Naive thymus-derived CD8-positive, alpha-beta T cell (primary cell): Measurements from ENCODE around the gene COL5A1. TPM values are rescaled to one million over a fixed set of nuclear protein-coding genes. Genes with fewer than 3 reads are reported as not detected.

Experiments used
- ATAC-seq, 2 donors: fragments of 150-1000 bp; cut with Tn5 transposase in 1 of 2; sonication (Bioruptor Pico), chemical (Tn5 transposase) in 1 of 2; 1 replicate in 1 of 2; 2 replicates in 1 of 2; pipeline ENCODE4 v1.10.0; 2021; ENCODE audit warnings: mild to moderate bottlenecking in 2 of 2, moderate library complexity in 2 of 2
- POLR2A ChIA-PET: fragments of 350-600 bp; sonication (Branson Sonifier 250); formaldehyde crosslinking; loops from one replicate; lab custom pipeline; 2021; ENCODE audit warnings: antibody characterized with exemption; lab: Charles Lee
- DNase-seq, 10 donors: peaks; one replicate each; pipeline versions ENCODE4 v3.0.0 to v3.0.0-alpha.2; 2020 to 2022
- H3K27ac Mint-ChIP-seq, 10 donors: one replicate each; pipeline ENCODE4 v1.8.0; 2020 to 2022; ENCODE audit warnings: mild to moderate bottlenecking in 10 of 10, mixed read lengths in 10 of 10, moderate library complexity in 4 of 10, inconsistent platforms in 1 of 10
- H3K27me3 Mint-ChIP-seq, 5 donors: one replicate each; pipeline ENCODE4 v1.8.0; 2021 to 2022; ENCODE audit warnings: mixed read lengths in 5 of 5
- H3K36me3 Mint-ChIP-seq, 3 donors: one replicate each; pipeline ENCODE4 v1.8.0; 2020 to 2022; ENCODE audit warnings: mixed read lengths in 3 of 3, mild to moderate bottlenecking in 2 of 3, inconsistent platforms in 1 of 3
- H3K4me1 Mint-ChIP-seq, 4 donors: one replicate each; pipeline ENCODE4 v1.8.0; 2021 to 2022; ENCODE audit warnings: mixed read lengths in 4 of 4
- H3K4me3 Mint-ChIP-seq, 10 donors: one replicate each; pipeline ENCODE4 v1.8.0; 2020 to 2022; ENCODE audit warnings: mild to moderate bottlenecking in 10 of 10, mixed read lengths in 10 of 10, moderate library complexity in 6 of 10, inconsistent platforms in 1 of 10
- H3K9me3 Mint-ChIP-seq, 9 donors: one replicate each; pipeline ENCODE4 v1.8.0; 2020 to 2022; ENCODE audit warnings: mixed read lengths in 9 of 9, mild to moderate bottlenecking in 3 of 9, inconsistent platforms in 1 of 9, moderate library complexity in 1 of 9
- polyA plus RNA-seq, 3 donors: library from polyadenylated mRNA; unstranded; fragments of 300-500 nt; fragmentation: Illumina TruSeq; gene quantifications; one replicate each; pipeline ENCODE4 v1.2.3, GENCODE V29; 2021
- total RNA-seq, 8 experiments: library from RNA in 2 of 8; stranded (reverse) in 2 of 8; gene quantifications; one replicate each; pipeline ENCODE4 v1.2.3 and lab custom pipeline; 2021 to 2026

Gene COL5A1
- total and polyA plus RNA-seq, 5 experiments from 2014 or later: 0.26 TPM; not detected in 4

- ATAC-seq (no peak), DNase-seq (peak in 1 of 10 donors; percentile 53)
- Mint-ChIP-seq H3K9me3 (peaks cover 0 to 2% (median 0%) of the 10 kb centered on the region in 9 donors), H3K36me3 (no peaks in the 10 kb centered on the region), H3K4me3 (no peak overlapping the region), H3K4me1 (peaks cover 1 to 11% (median 8%) of the 10 kb centered on the region in 4 donors), H3K27me3 (peaks cover 0 to 6% (median 2%) of the 10 kb centered on the region in 5 donors), H3K27ac (no peak overlapping the region)
- POLR2A ChIA-PET: no interaction called here
Observed at GRCh38 chr9:134691695-134692572, 50.3 kb downstream of the COL5A1 start.

- peaks cover 0 to 6% (median 2%) of the 10 kb centered on the region in 5 donors for H3K27me3 Mint-ChIP-seq
- POLR2A ChIA-PET: no interaction called here
- DNase-seq: no peak
- H3K9me3 Mint-ChIP-seq: no peaks in the 10 kb centered on the region
- peak overlapping the region in 1 of 10 donors; percentile 22 for H3K27ac Mint-ChIP-seq
- ATAC-seq: no peak
- peaks cover 1 to 11% (median 8%) of the 10 kb centered on the region in 4 donors for H3K4me1 Mint-ChIP-seq
- no peak overlapping the region for H3K4me3 Mint-ChIP-seq
- H3K36me3 Mint-ChIP-seq: no peaks in the 10 kb centered on the region
Observed at GRCh38 chr9:134692573-134692860, 50.9 kb downstream of the COL5A1 start.

GRCh38 chr9:134693011-134693410 lies 51.4 kb downstream of the COL5A1 start:
- H3K4me3 Mint-ChIP-seq: no peak overlapping the region
- DNase-seq (no peak), ATAC-seq (peak in 1 of 2 donors; percentile 67)
- peak overlapping the region in 2 of 10 donors; percentile 22 to 75 for H3K27ac Mint-ChIP-seq
- peaks cover 1 to 11% (median 8%) of the 10 kb centered on the region in 4 donors for H3K4me1 Mint-ChIP-seq
- H3K9me3 Mint-ChIP-seq: no peaks in the 10 kb centered on the region
- H3K36me3 Mint-ChIP-seq: no peaks in the 10 kb centered on the region
- POLR2A ChIA-PET: no interaction called here
- peaks cover 0 to 6% (median 2%) of the 10 kb centered on the region in 5 donors for H3K27me3 Mint-ChIP-seq

GRCh38 chr9:134693641-134694367 lies 52.2 kb downstream of the COL5A1 start:
- ATAC-seq (no peak), DNase-seq (peak in 1 of 10 donors; percentile 27)
- Mint-ChIP-seq H3K27ac (no peak overlapping the region), H3K4me3 (no peak overlapping the region), H3K4me1 (peaks cover 1 to 11% (median 8%) of the 10 kb centered on the region in 4 donors), H3K27me3 (peaks cover 0 to 6% (median 2%) of the 10 kb centered on the region in 5 donors), H3K36me3 (no peaks in the 10 kb centered on the region), H3K9me3 (no peaks in the 10 kb centered on the region)
- POLR2A ChIA-PET: no interaction called here

GRCh38 chr9:134694368-134694665 lies 52.7 kb downstream of the COL5A1 start:
- peaks cover 1 to 11% (median 8%) of the 10 kb centered on the region in 4 donors for H3K4me1 Mint-ChIP-seq
- H3K36me3 Mint-ChIP-seq: no peaks in the 10 kb centered on the region
- no peak overlapping the region for H3K27ac Mint-ChIP-seq
- peak in 1 of 10 donors; percentile 55 for DNase-seq
- no peaks in the 10 kb centered on the region for H3K9me3 Mint-ChIP-seq
- POLR2A ChIA-PET: no interaction called here
- peaks cover 0 to 6% (median 2%) of the 10 kb centered on the region in 5 donors for H3K27me3 Mint-ChIP-seq
- no peak overlapping the region for H3K4me3 Mint-ChIP-seq
- ATAC-seq: no peak

- H3K27ac Mint-ChIP-seq: peak overlapping the region in 1 of 10 donors; percentile 40
- peaks cover 1 to 11% (median 8%) of the 10 kb centered on the region in 4 donors for H3K4me1 Mint-ChIP-seq
- H3K36me3 Mint-ChIP-seq: no peaks in the 10 kb centered on the region
- ATAC-seq: no peak
- H3K4me3 Mint-ChIP-seq: no peak overlapping the region
- DNase-seq: peak in 1 of 10 donors; percentile 34
- H3K27me3 Mint-ChIP-seq: peaks cover 0 to 6% (median 2%) of the 10 kb centered on the region in 5 donors
- POLR2A ChIA-PET: no interaction called here
- no peaks in the 10 kb centered on the region for H3K9me3 Mint-ChIP-seq
Observed at GRCh38 chr9:134694714-134695113, 53.1 kb downstream of the COL5A1 start.

GRCh38 chr9:134695144-134695543 lies 53.5 kb downstream of the COL5A1 start:
- POLR2A ChIA-PET: no interaction called here
- no peak overlapping the region for H3K4me3 Mint-ChIP-seq
- peaks cover 0 to 4% (median 0%) of the 10 kb centered on the region in 5 donors for H3K27me3 Mint-ChIP-seq
- peaks cover 1 to 11% (median 8%) of the 10 kb centered on the region in 4 donors for H3K4me1 Mint-ChIP-seq
- H3K27ac Mint-ChIP-seq: peak overlapping the region in 1 of 10 donors; percentile 40
- no peak for ATAC-seq
- DNase-seq: peak in 1 of 10 donors; percentile 56
- no peaks in the 10 kb centered on the region for H3K36me3 Mint-ChIP-seq
- no peaks in the 10 kb centered on the region for H3K9me3 Mint-ChIP-seq

- no peaks in the 10 kb centered on the region for H3K36me3 Mint-ChIP-seq
- H3K9me3 Mint-ChIP-seq: no peaks in the 10 kb centered on the region
- H3K4me1 Mint-ChIP-seq: peaks cover 1 to 11% (median 8%) of the 10 kb centered on the region in 4 donors
- peaks cover 0 to 7% (median 0%) of the 10 kb centered on the region in 5 donors for H3K27me3 Mint-ChIP-seq
- H3K27ac Mint-ChIP-seq: no peak overlapping the region
- DNase-seq (no peak), ATAC-seq (no peak)
- H3K4me3 Mint-ChIP-seq: no peak overlapping the region
- POLR2A ChIA-PET: no interaction called here
Observed at GRCh38 chr9:134696433-134696832, 54.8 kb downstream of the COL5A1 start.

- no peak for DNase-seq
- no peak for ATAC-seq
- Mint-ChIP-seq H3K36me3 (no peaks in the 10 kb centered on the region), H3K27me3 (peaks cover 0 to 5% (median 0%) of the 10 kb centered on the region in 5 donors), H3K9me3 (peaks cover 0 to 1% (median 0%) of the 10 kb centered on the region in 9 donors), H3K4me3 (no peak overlapping the region), H3K27ac (no peak overlapping the region), H3K4me1 (peaks cover under 1 to 6% (median 4%) of the 10 kb centered on the region in 4 donors)
- POLR2A ChIA-PET: no interaction called here
Observed at GRCh38 chr9:134698111-134698510, 56.5 kb downstream of the COL5A1 start.

- peaks cover 0 to 1% (median 0%) of the 10 kb centered on the region in 9 donors for H3K9me3 Mint-ChIP-seq
- ATAC-seq: no peak
- POLR2A ChIA-PET: no interaction called here
- no peaks in the 10 kb centered on the region for H3K4me1 Mint-ChIP-seq
- no peak overlapping the region for H3K27ac Mint-ChIP-seq
- H3K27me3 Mint-ChIP-seq: peaks cover 0 to 4% (median 0%) of the 10 kb centered on the region in 5 donors
- no peak overlapping the region for H3K4me3 Mint-ChIP-seq
- peak in 6 of 10 donors; percentile 8 to 39 (median 21) for DNase-seq
- no peaks in the 10 kb centered on the region for H3K36me3 Mint-ChIP-seq
Observed at GRCh38 chr9:134698587-134699342, 57.2 kb downstream of the COL5A1 start.

- H3K9me3 Mint-ChIP-seq: peaks cover 0 to 1% (median 0%) of the 10 kb centered on the region in 9 donors
- no peak for ATAC-seq
- POLR2A ChIA-PET: no interaction called here
- DNase-seq: no peak
- peaks cover 0 to 4% (median 0%) of the 10 kb centered on the region in 5 donors for H3K27me3 Mint-ChIP-seq
- H3K27ac Mint-ChIP-seq: no peak overlapping the region
- no peak overlapping the region for H3K4me3 Mint-ChIP-seq
- H3K4me1 Mint-ChIP-seq: no peaks in the 10 kb centered on the region
- no peaks in the 10 kb centered on the region for H3K36me3 Mint-ChIP-seq
Observed at GRCh38 chr9:134699343-134699740, 57.7 kb downstream of the COL5A1 start.

- POLR2A ChIA-PET: no interaction called here
- ATAC-seq: no peak
- peaks cover 0 to 9% (median 3%) of the 10 kb centered on the region in 5 donors for H3K27me3 Mint-ChIP-seq
- H3K9me3 Mint-ChIP-seq: peaks cover 0 to 1% (median 0%) of the 10 kb centered on the region in 9 donors
- no peaks in the 10 kb centered on the region for H3K36me3 Mint-ChIP-seq
- H3K4me1 Mint-ChIP-seq: no peaks in the 10 kb centered on the region
- no peak for DNase-seq
- no peak overlapping the region for H3K27ac Mint-ChIP-seq
- no peak overlapping the region for H3K4me3 Mint-ChIP-seq
Observed at GRCh38 chr9:134700636-134701350, 59.2 kb downstream of the COL5A1 start.
